ENCODE measurements around the gene NTN5. TPM values are rescaled to one million over a fixed set of nuclear protein-coding genes. Genes with fewer than 3 reads are reported as not detected.
A peak's percentile ranks its signal among the peaks of the same experiment; 100 is the strongest.

NTN5 gene
- total and polyA plus RNA-seq, 9 of the 15 experiments (the other 6 are each of a cell fraction or from before 2014, with no cell fraction given): not detected

GRCh38 chr19:48644839-48645619 lies 27.8 kb downstream of the NTN5 start (continued):
- TF ChIP-seq JUN (IDR thresholded peaks at IDR 0.05; ENCODE audit: borderline replicate concordance, low read depth, low read length) (0 out of 2 replicates have a peak, but pooled peaks have one; percentile 18), JUN (CRISPR knock-in tag; IDR thresholded peaks at IDR 0.05; ENCODE audit: borderline replicate concordance) (no peak), BCLAF1 (IDR thresholded peaks at IDR 0.05; ENCODE audit: borderline replicate concordance in 1 of 2, control insufficient read depth in 1 of 2, low read depth in 2 of 2, low read length in 1 of 2) (peak in 1 of 2 experiments; percentile 49; a peak in 1 of 4 replicates), NR2C2 (CRISPR knock-in tag; IDR thresholded peaks at IDR 0.05) (no peak), NR2C2 (tag; IDR thresholded peaks at IDR 0.05) (peak; percentile 53), ZNF143 (CRISPR knock-in tag; IDR thresholded peaks at IDR 0.05) (peak; percentile 100), ETS1 (conservative IDR thresholded peaks at IDR 0.05; ENCODE audit: control insufficient read depth, low read depth, low read length) (peak; percentile 99), GATAD2A (IDR thresholded peaks at IDR 0.05) (peak; percentile 84; the same call in 1 of the 2 replicates), CXXC5 (CRISPR knock-in tag; IDR thresholded peaks at IDR 0.05) (peak; percentile 16; the same call in 1 of the 2 replicates), CC2D1A (IDR thresholded peaks at IDR 0.05) (0 out of 2 replicates have a peak, but pooled peaks have one; percentile 8), HMG20A (CRISPR knock-in tag; conservative IDR thresholded peaks at IDR 0.05) (no peak), BCOR (IDR thresholded peaks at IDR 0.05) (no peak), ZSCAN32 (CRISPR knock-in tag; IDR thresholded peaks at IDR 0.05) (no peak), LEF1 (IDR thresholded peaks at IDR 0.05) (peak; percentile 38; the same call in 1 of the 2 replicates)
